Activated CD4-positive, CD25-positive, alpha-beta regulatory T cell treated with anti-CD3 and anti-CD28 coated beads, Interleukin-2, amount 50 U/mL, for 72 hours (primary cell): ENCODE measurements around the gene SEPHS2.
"Not testable (repeated sequence)": the region's sequence is repeated elsewhere in the genome, so short reads cannot be mapped to it uniquely, and the experiment has no call there.

Experiments
- DNase-seq: peaks from one replicate; pipeline ENCODE4 v3.0.0; 2021

SEPHS2 gene

GRCh38 chr16:30445408-30446202 lies at the start of gene SEPHS2:
Gene SEPHS2, minus strand, starts transcription at chr16:30445874. Its CDS starts 147 bp downstream, at chr16:30445727.
- peak; percentile 96 for DNase-seq

GRCh38 chr16:30494709-30495108 lies 49.0 kb upstream of the SEPHS2 start:
- DNase-seq: no peak

- DNase-seq: no peak
Measured at GRCh38 chr16:30493941-30494488, 48.3 kb upstream of the SEPHS2 start.

GRCh38 chr16:30491744-30492308 lies 46.2 kb upstream of the SEPHS2 start:
- no peak for DNase-seq

- no peak for DNase-seq
Measured at GRCh38 chr16:30491229-30491628, 45.6 kb upstream of the SEPHS2 start.

- no peak for DNase-seq
Measured at GRCh38 chr16:30490210-30490609, 44.5 kb upstream of the SEPHS2 start.

- no peak for DNase-seq
Measured at GRCh38 chr16:30488764-30489605, 43.3 kb upstream of the SEPHS2 start.

- no peak for DNase-seq
Measured at GRCh38 chr16:30485818-30486436, 40.3 kb upstream of the SEPHS2 start.

GRCh38 chr16:30484887-30485286 lies 39.2 kb upstream of the SEPHS2 start:
- DNase-seq: no peak

GRCh38 chr16:30482366-30482765 lies 36.7 kb upstream of the SEPHS2 start:
- DNase-seq: no peak

- no peak for DNase-seq
Measured at GRCh38 chr16:30481381-30481780, 35.7 kb upstream of the SEPHS2 start.

- DNase-seq: no peak
Measured at GRCh38 chr16:30478766-30479478, 33.2 kb upstream of the SEPHS2 start.

GRCh38 chr16:30477773-30478172 lies 32.1 kb upstream of the SEPHS2 start:
- DNase-seq: not testable (repeated sequence)

- no peak for DNase-seq
Measured at GRCh38 chr16:30476991-30477390, 31.3 kb upstream of the SEPHS2 start.

- DNase-seq: no peak
Measured at GRCh38 chr16:30474684-30475083, 29.0 kb upstream of the SEPHS2 start.

- DNase-seq: no peak
Measured at GRCh38 chr16:30474074-30474452, 28.4 kb upstream of the SEPHS2 start.

GRCh38 chr16:30473231-30474073 lies 27.8 kb upstream of the SEPHS2 start:
- DNase-seq: peak; percentile 70

- peak; percentile 75 for DNase-seq
Measured at GRCh38 chr16:30472328-30472942, 26.8 kb upstream of the SEPHS2 start, which contains the start of gene ITGAL. Gene ITGAL, plus strand, starts transcription at chr16:30472742. Its CDS starts 96 bp downstream, at chr16:30472838.

- DNase-seq: no peak
Measured at GRCh38 chr16:30470632-30470995, 24.9 kb upstream of the SEPHS2 start.

GRCh38 chr16:30470170-30470512 lies 24.5 kb upstream of the SEPHS2 start:
- DNase-seq: no peak

GRCh38 chr16:30464078-30464477 lies 18.4 kb upstream of the SEPHS2 start:
- DNase-seq: no peak
